Stimulated activated CD4-positive, alpha-beta T cell treated with anti-CD3 and anti-CD28 coated beads, Interleukin-12 subunit alpha, Interleukin-12 subunit beta, amount 100 ng/mL, for 24 hours (primary cell): ENCODE data around the gene HECTD4.
"Not testable (repeated sequence)": the region's sequence is repeated elsewhere in the genome, so short reads cannot be mapped to it uniquely, and the experiment has no call there.

Experiments used
- DNase-seq, 2 experiments: peaks; one replicate each; pipeline ENCODE4 v3.0.0-alpha.2; 2020; ENCODE audit warnings: low read depth in 2 of 2

Gene HECTD4

GRCh38 chr12:112266473-112266872 is 115.8 kb downstream of the HECTD4 start:
- DNase-seq = no peak

- no peak for DNase-seq
These were observed 120.7 kb downstream of the HECTD4 start for GRCh38 chr12:112261559-112261958.

- no peak for DNase-seq
These were observed 123.3 kb downstream of the HECTD4 start for GRCh38 chr12:112258926-112259325.

- DNase-seq = no peak
These were observed 125.5 kb downstream of the HECTD4 start for GRCh38 chr12:112256780-112257179.

- no peak for DNase-seq
These were observed 130.0 kb downstream of the HECTD4 start for GRCh38 chr12:112252184-112252583.

GRCh38 chr12:112244902-112245301 is 137.3 kb downstream of the HECTD4 start:
- not testable (repeated sequence) for DNase-seq

GRCh38 chr12:112243255-112244110 is 138.7 kb downstream of the HECTD4 start:
- no peak for DNase-seq

- no peak for DNase-seq
These were observed 141.1 kb downstream of the HECTD4 start for GRCh38 chr12:112241176-112241575.

- no peak for DNase-seq
These were observed 142.3 kb downstream of the HECTD4 start for GRCh38 chr12:112239881-112240280.

GRCh38 chr12:112239020-112239419 is 143.2 kb downstream of the HECTD4 start:
- no peak for DNase-seq

GRCh38 chr12:112238441-112238840 is 143.8 kb downstream of the HECTD4 start:
- no peak for DNase-seq

- no peak for DNase-seq
These were observed 145.4 kb downstream of the HECTD4 start for GRCh38 chr12:112236786-112237185.

- no peak for DNase-seq
These were observed 145.8 kb downstream of the HECTD4 start for GRCh38 chr12:112236386-112236785.

GRCh38 chr12:112234303-112234702 is 147.9 kb downstream of the HECTD4 start:
- no peak for DNase-seq

- no peak for DNase-seq
These were observed 149.0 kb downstream of the HECTD4 start for GRCh38 chr12:112233242-112233641.

- DNase-seq = no peak
These were observed 152.1 kb downstream of the HECTD4 start for GRCh38 chr12:112230136-112230535.

GRCh38 chr12:112226768-112227167 is 155.5 kb downstream of the HECTD4 start:
- DNase-seq = no peak

- DNase-seq = not testable (repeated sequence)
These were observed 161.6 kb downstream of the HECTD4 start for GRCh38 chr12:112220628-112221027.

GRCh38 chr12:112219195-112219594 is 163.0 kb downstream of the HECTD4 start:
- no peak for DNase-seq

GRCh38 chr12:112218150-112218549 is 164.1 kb downstream of the HECTD4 start:
- DNase-seq = no peak

GRCh38 chr12:112217647-112218046 is 164.6 kb downstream of the HECTD4 start:
- no peak for DNase-seq

- no peak for DNase-seq
These were observed 166.0 kb downstream of the HECTD4 start for GRCh38 chr12:112216223-112216622.

- no peak for DNase-seq
These were observed 168.2 kb downstream of the HECTD4 start for GRCh38 chr12:112214064-112214463.
